GM19468 (cell line): ENCODE measurements around the gene TNIP2.

ENCODE experiments used
- ATAC-seq: cut with Tn5 transposase; IDR thresholded peaks from one replicate; pipeline ENCODE4 v1.9.1; 2021; ENCODE audit warnings: mild to moderate bottlenecking, moderate library complexity, moderate number of reproducible peaks; ENCODE audit not compliant: unreplicated experiment; ENCODE audit errors: extremely low read depth

The TNIP2 gene

GRCh38 chr4:2691952-2692435 is 64.1 kb downstream of the TNIP2 start:
- ATAC-seq, result no peak
